IPS DF 6.9 (cell line): ENCODE measurements around the gene EPG5.

Experiments
- DNase-seq: peaks from one replicate; pipeline ENCODE4 v3.0.0-alpha.2; 2013; ENCODE audit warnings: low read depth, low spot score
- H3K27ac ChIP-seq: one replicate; pipeline ENCODE4 v1.5.1; 2013; ENCODE audit warnings: low read length, control low read depth
- H3K27me3 ChIP-seq: 2 replicates; pipeline ENCODE4 v1.6.1; 2013; ENCODE audit warnings: mild to moderate bottlenecking, low read length; ENCODE audit not compliant: control insufficient read depth, insufficient read depth
- H3K36me3 ChIP-seq: 2 replicates; pipeline ENCODE4 v1.6.1; 2013; ENCODE audit warnings: low read length; ENCODE audit not compliant: control insufficient read depth, insufficient read depth
- H3K4me1 ChIP-seq: 2 replicates; pipeline ENCODE4 v1.6.1; 2013; ENCODE audit warnings: low read length; ENCODE audit not compliant: control insufficient read depth, insufficient read depth
- H3K4me3 ChIP-seq: 2 replicates; pipeline ENCODE4 v1.5.1; 2013; ENCODE audit warnings: mild to moderate bottlenecking, low read length
- H3K9me3 ChIP-seq: 2 replicates; pipeline ENCODE4 v1.6.1; 2013; ENCODE audit warnings: low read length, inconsistent platforms; ENCODE audit not compliant: control insufficient read depth, insufficient read depth
- WGBS: extraction: QIAGEN DNeasy Blood & Tissue Kit; methylation state at CpG from one replicate; pipeline ENCODE4 v1.1.7; 2013; ENCODE audit warnings: mixed read lengths, missing lambda C conversion rate; ENCODE audit not compliant: insufficient read length, insufficient coverage; 5-methylcytosine and 5-hydroxymethylcytosine counted together

EPG5 gene

DNA sequence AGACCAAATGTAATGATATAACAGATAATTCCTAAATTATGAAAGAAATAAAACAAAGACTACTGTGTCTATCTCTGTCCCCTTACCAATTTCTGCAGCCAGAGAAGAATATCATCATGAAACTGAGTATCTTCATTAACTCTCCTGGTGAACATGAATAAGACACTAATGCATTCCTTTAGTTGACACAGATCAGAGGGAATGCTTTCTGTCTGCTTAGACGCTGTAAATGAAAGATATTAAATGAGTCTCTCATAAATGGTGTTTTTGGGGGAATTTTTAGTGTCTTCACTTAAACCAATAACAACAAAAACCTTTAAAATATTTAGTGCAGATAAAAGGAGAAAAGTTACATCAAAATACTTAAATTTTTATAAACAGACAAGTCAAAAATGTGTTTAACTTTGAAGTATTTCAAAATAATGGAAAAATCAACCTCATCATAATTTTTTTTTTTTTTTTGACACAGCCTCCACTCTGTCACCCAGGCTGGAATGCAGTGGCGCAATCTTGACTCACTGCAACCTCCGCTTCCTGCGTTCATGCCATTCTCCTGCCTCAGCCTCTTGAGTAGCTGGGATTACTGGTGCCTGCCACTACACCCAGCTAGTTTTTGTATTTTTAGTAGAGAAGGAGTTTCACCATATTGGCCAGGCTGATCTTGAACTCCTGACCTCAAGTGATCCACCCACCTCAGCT is 16.0 kb downstream of the EPG5 start:
- no CpG with 5 or more reads among the region's 4 CpGs for WGBS
- Histone ChIP-seq H3K4me1 (no peaks in the 10 kb centered on the region), H3K27me3 (no peaks in the 10 kb centered on the region), H3K27ac (no peak overlapping the region), H3K4me3 (no peak overlapping the region), H3K36me3 (peaks cover 2% of the 10 kb centered on the region; the same call in 1 of the 2 replicates), H3K9me3 (no peaks in the 10 kb centered on the region)
- DNase-seq: no peak

DNA sequence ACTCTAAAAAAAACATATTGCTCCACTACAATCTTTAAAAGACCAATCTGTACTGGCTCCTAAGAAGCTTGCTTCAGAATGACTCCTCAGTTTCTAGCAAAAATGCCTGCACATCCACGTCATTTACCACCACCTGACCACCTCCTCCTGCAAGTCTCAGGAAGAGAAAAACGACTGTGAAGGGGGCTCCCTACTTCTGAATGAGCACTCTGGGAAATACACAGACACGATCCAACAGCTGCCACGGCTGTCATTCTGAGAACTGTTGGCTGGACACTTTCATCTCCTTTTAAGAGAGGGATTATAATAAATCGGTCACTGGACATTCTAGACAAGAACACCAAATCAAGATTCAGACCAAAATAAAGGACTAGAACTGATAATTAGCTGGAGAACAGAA is 21.5 kb downstream of the EPG5 start:
- no CpG with 5 or more reads among the region's 5 CpGs for WGBS
- no peak overlapping the region for H3K4me3 ChIP-seq
- no peaks in the 10 kb centered on the region for H3K9me3 ChIP-seq
- DNase-seq: no peak
- no peaks in the 10 kb centered on the region for H3K27me3 ChIP-seq
- peaks cover 5% of the 10 kb centered on the region; the same call in 1 of the 2 replicates for H3K36me3 ChIP-seq
- no peak overlapping the region for H3K27ac ChIP-seq
- H3K4me1 ChIP-seq: no peaks in the 10 kb centered on the region

DNA sequence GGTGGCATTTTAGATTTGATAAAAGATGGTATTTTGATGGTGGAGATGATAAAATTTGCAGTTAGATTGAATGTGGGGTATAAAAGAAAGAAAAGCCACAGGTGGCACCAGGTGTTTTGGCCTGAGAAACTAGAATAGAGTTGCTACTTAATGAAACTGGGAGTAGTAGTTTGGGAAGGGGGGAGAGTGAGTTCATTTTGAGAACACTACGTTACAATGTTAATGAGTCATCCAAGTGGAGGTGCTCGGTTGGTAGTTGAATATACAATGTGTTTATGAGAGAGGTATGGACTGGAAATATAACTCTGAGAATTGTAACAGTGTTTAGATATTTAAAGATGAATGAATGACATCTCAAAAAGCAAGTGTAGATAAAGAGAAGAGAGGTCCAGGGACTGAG is 26.4 kb downstream of the EPG5 start:
- no peak overlapping the region for H3K27ac ChIP-seq
- no peaks in the 10 kb centered on the region for H3K9me3 ChIP-seq
- H3K27me3 ChIP-seq: no peaks in the 10 kb centered on the region
- DNase-seq: no peak
- H3K36me3 ChIP-seq: peaks cover 3% of the 10 kb centered on the region; the same call in 1 of the 2 replicates
- no CpG with 5 or more reads among the region's 2 CpGs for WGBS
- H3K4me3 ChIP-seq: no peak overlapping the region
- H3K4me1 ChIP-seq: no peaks in the 10 kb centered on the region

DNA sequence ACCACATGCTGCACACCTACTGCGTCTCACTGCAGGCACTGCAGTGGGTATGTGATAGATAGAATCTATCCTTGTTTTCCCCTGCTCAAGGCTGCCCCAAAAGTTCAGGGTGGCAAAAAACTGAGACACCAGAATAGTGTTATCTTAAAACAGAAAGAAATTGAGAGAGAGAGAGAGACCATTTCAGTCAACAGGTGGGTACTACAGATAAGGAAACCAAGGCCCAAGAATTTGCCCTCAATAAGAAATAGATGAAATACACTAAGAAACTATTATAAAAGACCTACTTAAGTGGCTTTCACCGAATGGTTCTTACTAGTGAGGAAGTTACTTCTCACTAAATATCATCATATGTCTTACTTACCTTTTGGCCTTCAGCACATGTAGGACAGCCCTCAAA is 27.9 kb downstream of the EPG5 start:
- H3K27me3 ChIP-seq: no peaks in the 10 kb centered on the region
- no peak overlapping the region for H3K27ac ChIP-seq
- H3K9me3 ChIP-seq: no peaks in the 10 kb centered on the region
- no CpG with 5 or more reads among the region's 2 CpGs for WGBS
- H3K4me1 ChIP-seq: no peaks in the 10 kb centered on the region
- peaks cover 3% of the 10 kb centered on the region; the same call in 1 of the 2 replicates for H3K36me3 ChIP-seq
- no peak for DNase-seq
- no peak overlapping the region for H3K4me3 ChIP-seq

DNA sequence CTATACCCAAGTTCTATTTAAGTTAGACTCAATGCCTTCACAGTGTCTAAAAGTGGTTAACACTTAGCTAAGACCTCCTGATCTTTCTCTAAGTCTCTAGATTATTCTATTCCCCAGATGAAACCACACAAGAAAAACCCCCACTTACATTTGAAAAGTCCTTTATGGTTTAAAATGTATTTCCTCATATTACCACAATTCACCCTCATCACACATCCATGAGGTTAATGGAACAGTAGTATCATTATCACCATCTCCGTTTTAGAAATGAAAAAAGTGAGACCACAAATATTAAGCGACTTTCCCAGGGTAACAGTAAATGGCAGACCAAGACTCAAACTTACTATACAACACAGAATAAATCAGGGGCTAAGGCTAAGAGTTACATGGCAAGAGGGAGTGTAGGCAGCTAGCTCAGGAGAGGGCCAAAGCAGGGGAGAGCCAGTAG is 28.6 kb downstream of the EPG5 start:
- H3K9me3 ChIP-seq: no peaks in the 10 kb centered on the region
- H3K4me3 ChIP-seq: no peak overlapping the region
- peaks cover 3% of the 10 kb centered on the region; the same call in 1 of the 2 replicates for H3K36me3 ChIP-seq
- no peak for DNase-seq
- no peaks in the 10 kb centered on the region for H3K27me3 ChIP-seq
- H3K4me1 ChIP-seq: no peaks in the 10 kb centered on the region
- no CpG with 5 or more reads among the region's 2 CpGs for WGBS
- H3K27ac ChIP-seq: no peak overlapping the region

DNA sequence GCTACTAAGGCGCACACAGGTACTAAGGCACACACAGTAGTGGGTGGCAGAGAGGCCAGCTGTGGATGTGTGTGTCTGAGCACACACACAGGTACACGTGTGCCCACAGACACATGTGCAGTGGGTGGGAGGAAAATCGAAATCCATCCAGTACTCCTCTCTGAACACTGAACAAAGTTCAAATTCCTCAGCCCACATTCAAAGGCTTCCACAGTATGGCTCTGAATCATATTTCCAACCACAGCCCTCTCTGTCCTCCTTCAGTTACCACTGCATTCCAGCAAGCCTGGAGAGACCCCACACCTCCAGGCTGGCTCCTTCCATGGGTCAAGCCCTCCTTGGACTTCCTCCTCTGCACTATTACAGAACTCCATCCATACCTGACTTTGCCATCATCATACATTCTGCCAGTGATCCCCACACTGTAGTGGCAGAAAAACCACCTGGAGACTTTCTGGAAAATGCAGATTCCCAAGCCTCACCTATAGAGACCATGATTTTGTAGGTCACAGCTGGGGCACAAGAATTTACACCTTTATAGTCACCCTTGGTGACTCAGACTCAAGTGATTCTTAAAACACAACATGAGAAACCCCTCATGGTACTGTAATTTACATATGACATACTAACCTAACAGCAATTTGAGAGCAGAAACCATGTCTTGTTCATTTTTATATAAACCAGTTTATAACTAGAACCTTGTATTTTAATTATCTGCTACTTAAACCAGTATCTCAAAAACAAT is 31.4 kb downstream of the EPG5 start:
- no peak for DNase-seq
- Histone ChIP-seq H3K9me3 (no peaks in the 10 kb centered on the region), H3K4me1 (no peaks in the 10 kb centered on the region), H3K27me3 (no peaks in the 10 kb centered on the region), H3K36me3 (no peaks in the 10 kb centered on the region), H3K27ac (no peak overlapping the region), H3K4me3 (no peak overlapping the region)
- no CpG with 5 or more reads among the region's 3 CpGs for WGBS

DNA sequence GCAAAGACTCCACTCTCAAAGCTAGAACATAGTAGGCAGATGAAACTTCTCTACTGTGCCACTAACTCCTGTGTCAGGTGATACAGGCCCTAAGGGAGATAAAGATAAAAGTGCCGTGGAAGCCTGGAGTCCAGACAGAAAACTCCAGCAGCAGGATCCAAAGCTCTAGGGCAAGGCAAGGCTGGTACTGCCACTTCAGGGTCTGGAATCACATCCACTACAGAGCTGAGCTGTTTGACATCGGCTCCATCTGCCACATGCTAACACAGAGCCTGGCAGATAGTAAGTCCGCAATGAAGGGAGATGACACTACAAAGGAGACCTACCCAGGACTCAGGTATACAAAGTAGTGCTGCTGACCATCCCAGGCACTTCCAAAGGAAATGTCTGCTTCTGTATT is 34.4 kb downstream of the EPG5 start:
- H3K36me3 ChIP-seq: peaks cover 2% of the 10 kb centered on the region; the same call in 1 of the 2 replicates
- WGBS: no CpG with 5 or more reads among the region's 3 CpGs

DNA sequence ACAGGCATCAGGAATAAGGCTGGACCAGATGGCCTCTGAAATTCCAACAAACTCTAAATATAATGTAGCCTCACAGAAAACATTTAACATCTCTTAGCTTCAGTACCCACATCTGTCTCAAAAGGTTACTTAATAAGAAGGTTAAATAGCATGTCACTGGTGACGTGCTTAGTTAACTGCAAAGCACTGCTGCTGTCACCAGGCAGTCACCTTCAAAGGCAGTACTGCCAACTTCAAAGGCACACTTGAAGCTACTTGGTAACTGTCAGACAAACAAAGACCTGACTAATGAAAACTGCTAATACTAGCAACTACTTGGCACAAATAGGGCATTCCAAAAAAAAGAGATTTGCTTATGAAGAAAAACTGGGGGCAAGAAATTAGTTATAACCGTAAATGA is 36.2 kb downstream of the EPG5 start:
- H3K4me3 ChIP-seq: no peak overlapping the region
- H3K27me3 ChIP-seq: no peaks in the 10 kb centered on the region
- H3K36me3 ChIP-seq: peaks cover 2% of the 10 kb centered on the region; the same call in 1 of the 2 replicates
- DNase-seq: no peak
- WGBS: no CpG with 5 or more reads among the region's 2 CpGs
- no peaks in the 10 kb centered on the region for H3K9me3 ChIP-seq
- H3K27ac ChIP-seq: no peak overlapping the region
- H3K4me1 ChIP-seq: no peaks in the 10 kb centered on the region

More for the DNA sequence above, 34.4 kb downstream of the EPG5 start:
- DNase-seq: no peak
- Histone ChIP-seq H3K27me3 (no peaks in the 10 kb centered on the region), H3K9me3 (no peaks in the 10 kb centered on the region), H3K4me3 (no peak overlapping the region), H3K27ac (no peak overlapping the region), H3K4me1 (no peaks in the 10 kb centered on the region)

DNA sequence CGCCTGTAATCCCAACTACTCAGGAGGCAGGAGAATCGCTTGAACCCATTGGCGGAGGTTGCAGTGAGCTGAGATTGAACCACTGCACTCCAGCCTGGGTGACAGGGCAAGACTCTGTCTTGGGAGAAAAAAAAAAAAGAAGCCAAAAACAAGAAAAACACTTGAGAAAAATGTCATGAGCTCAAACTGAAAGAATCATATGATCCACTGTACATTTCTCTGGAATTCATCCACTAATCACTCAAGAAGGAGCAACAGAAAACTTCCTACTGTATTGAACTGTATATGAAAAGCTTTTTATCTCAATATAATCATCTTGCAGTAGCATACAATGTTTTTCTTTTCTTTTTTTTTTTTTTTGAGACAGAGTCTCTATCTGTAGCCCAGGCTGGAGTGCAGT is 40.4 kb downstream of the EPG5 start:
- Histone ChIP-seq H3K4me3 (no peak overlapping the region), H3K4me1 (no peaks in the 10 kb centered on the region), H3K9me3 (no peaks in the 10 kb centered on the region), H3K27me3 (no peaks in the 10 kb centered on the region), H3K36me3 (peaks cover 2% of the 10 kb centered on the region; the same call in 1 of the 2 replicates), H3K27ac (no peak overlapping the region)
- no peak for DNase-seq
- WGBS: no CpG with 5 or more reads among the region's 3 CpGs

DNA sequence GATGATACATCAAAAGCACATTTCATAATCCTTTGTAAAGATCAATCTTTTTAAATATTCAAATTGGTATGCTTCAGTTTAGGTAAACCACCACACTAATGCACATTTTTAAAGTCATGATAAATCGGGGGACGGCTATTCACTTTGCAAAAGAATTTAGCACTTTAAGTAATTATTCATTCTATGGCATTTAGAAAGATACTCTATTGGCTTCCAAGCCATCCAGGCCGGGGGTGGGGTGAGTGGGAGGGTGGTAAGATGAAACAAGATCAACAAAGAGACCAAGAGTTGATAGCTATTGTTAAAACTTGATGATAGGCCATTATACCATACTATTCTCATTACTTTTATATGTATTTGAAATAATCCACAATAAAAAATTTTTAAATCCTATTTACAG is 41.0 kb downstream of the EPG5 start:
- Histone ChIP-seq H3K27me3 (no peaks in the 10 kb centered on the region), H3K9me3 (no peaks in the 10 kb centered on the region), H3K4me3 (no peak overlapping the region), H3K36me3 (peaks cover 2% of the 10 kb centered on the region; the same call in 1 of the 2 replicates), H3K27ac (no peak overlapping the region), H3K4me1 (no peaks in the 10 kb centered on the region)
- no CpG with 5 or more reads among the region's 3 CpGs for WGBS
- DNase-seq: no peak
